ENCODE results near the gene FTL. TPM values are rescaled to one million over a fixed set of nuclear protein-coding genes. Genes with fewer than 3 reads are reported as not detected.

Gene FTL
- total RNA-seq, 2 experiments from 2014 or later, result 683 to 880 TPM

GRCh38 chr19:49009828-49010227 is 44.7 kb downstream of the FTL start:
- no peaks in the 10 kb centered on the region for H3K4me1 Mint-ChIP-seq
- peaks cover 14% of the 10 kb centered on the region for H3K36me3 Mint-ChIP-seq (ENCODE audit: low read depth)
- no peaks in the 10 kb centered on the region for H3K27me3 Mint-ChIP-seq
- no peak for DNase-seq
- no peaks in the 10 kb centered on the region for H3K9me3 Mint-ChIP-seq
- POLR2A ChIA-PET, result interaction anchor here (0.5 kb wide), 1 partner anchor 110 kb away, joined by 4 read pairs; the partner anchor contains the start of gene NUCB1
- no peak overlapping the region for H3K27ac Mint-ChIP-seq
- CTCF ChIA-PET, result interaction anchor here (2.1 to 6.8 kb wide), 2 partner anchors 12 to 17 kb away, joined by 7 to 36 read pairs; partner anchors contain the start of genes GYS1 and RUVBL2
- no peak overlapping the region for H3K4me3 Mint-ChIP-seq

DNA sequence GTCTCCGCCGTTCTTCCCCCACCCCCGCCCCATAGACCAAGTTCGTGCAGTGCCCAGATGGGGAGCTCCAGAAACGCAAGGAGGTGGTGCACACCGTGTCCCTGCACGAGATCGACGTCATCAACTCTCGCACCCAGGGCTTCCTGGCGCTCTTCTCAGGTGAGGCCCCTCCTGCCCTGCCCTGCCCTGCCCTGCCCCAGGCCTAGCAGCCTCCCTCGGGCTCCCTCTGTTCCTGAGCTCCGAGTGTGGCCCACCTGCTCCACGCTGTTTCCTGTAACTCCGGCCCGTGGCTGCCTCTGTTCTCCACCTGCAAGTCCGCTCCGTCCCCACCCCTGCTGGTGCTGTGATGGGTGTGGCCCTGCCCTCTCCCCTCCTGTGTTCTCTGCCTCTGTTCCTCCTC is 45.3 kb downstream of the FTL start:
- Mint-ChIP-seq H3K27me3 (no peaks in the 10 kb centered on the region), H3K4me3 (no peak overlapping the region)

GRCh38 chr19:49011194-49011593 is 46.1 kb downstream of the FTL start:
- POLR2A ChIA-PET, result no interaction called here

More for the DNA sequence above, 45.3 kb downstream of the FTL start:
- CTCF ChIA-PET, result interaction anchor here (0.8 to 2.1 kb wide), 2 partner anchors 12 to 17 kb away, joined by 3 to 7 read pairs; partner anchors contain the start of gene RUVBL2
- Mint-ChIP-seq H3K4me1 (no peaks in the 10 kb centered on the region), H3K9me3 (no peaks in the 10 kb centered on the region), H3K27ac (no peak overlapping the region), H3K36me3 (ENCODE audit: low read depth) (peaks cover 9% of the 10 kb centered on the region)
- POLR2A ChIA-PET, result no interaction called here
- no peak for DNase-seq

DNA sequence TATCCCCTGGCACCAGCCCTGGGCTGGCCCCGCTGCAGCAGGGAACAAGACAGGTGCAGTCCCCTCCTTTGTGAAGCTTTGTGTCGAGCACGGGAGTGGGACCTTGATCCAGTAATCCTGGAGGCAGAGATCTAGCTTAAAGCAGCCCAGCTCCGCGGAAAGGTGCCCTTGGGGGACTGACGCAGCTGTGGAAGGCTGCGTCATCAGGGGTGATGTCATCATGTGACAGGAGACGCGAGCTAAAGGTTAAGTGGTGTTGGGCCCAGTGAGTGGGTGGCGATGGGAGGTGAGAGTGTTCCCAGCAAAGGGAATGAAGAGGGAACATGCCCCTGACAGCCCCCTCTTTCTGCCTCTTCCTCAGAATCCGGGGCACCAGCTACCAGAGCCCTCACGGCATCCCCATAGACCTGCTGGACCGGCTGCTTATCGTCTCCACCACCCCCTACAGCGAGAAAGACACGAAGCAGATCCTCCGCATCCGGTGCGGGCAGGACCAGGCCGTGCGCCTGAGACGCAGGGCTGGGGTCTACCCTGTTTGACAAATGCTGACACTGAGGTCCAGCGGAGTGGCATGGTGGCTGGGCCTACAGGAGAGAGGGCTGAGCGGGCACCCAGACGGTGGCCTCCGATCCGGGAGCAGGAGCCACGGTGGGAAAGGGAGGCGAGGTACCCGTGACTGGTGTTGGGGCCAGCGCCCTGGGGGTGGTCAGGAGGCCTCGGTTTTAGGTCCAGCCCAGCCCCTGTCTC is 49.2 kb downstream of the FTL start:
- H3K27me3 Mint-ChIP-seq, result peaks cover 12% of the 10 kb centered on the region
- H3K9me3 Mint-ChIP-seq, result no peaks in the 10 kb centered on the region
- ChIA-PET CTCF (interaction anchor here (0.6 to 2.2 kb wide), 6 partner anchors 14 to 182 kb away, joined by 3 to 7 read pairs (median 4); partner anchors contain the start of genes CGB2 and RUVBL2), POLR2A (no interaction called here)
- H3K4me1 Mint-ChIP-seq, result peaks cover 16% of the 10 kb centered on the region
- H3K36me3 Mint-ChIP-seq (ENCODE audit: low read depth), result peaks cover 13% of the 10 kb centered on the region
- H3K4me3 Mint-ChIP-seq, result no peak overlapping the region
- H3K27ac Mint-ChIP-seq, result no peak overlapping the region
- DNase-seq, result no peak

More at GRCh38 chr19:49011194-49011593, 46.1 kb downstream of the FTL start:
- Mint-ChIP-seq H3K36me3 (ENCODE audit: low read depth) (peaks cover 13% of the 10 kb centered on the region), H3K4me3 (no peak overlapping the region), H3K27ac (no peak overlapping the region), H3K9me3 (no peaks in the 10 kb centered on the region), H3K27me3 (no peaks in the 10 kb centered on the region), H3K4me1 (no peaks in the 10 kb centered on the region)
- no peak for DNase-seq
- CTCF ChIA-PET, result interaction anchor here (0.8 to 2.1 kb wide), 2 partner anchors 11 to 18 kb away, joined by 3 to 7 read pairs; partner anchors contain the start of gene RUVBL2

GRCh38 chr19:49014870-49015255 is 49.8 kb downstream of the FTL start:
- H3K4me1 Mint-ChIP-seq, result peaks cover 17% of the 10 kb centered on the region
- ChIA-PET CTCF (interaction anchor here (1.2 to 2.2 kb wide), 3 partner anchors 17 to 41 kb away, joined by 3 to 7 read pairs (median 5); partner anchors contain the start of genes CGB2 and RUVBL2), POLR2A (no interaction called here)
- H3K4me3 Mint-ChIP-seq, result no peak overlapping the region
- no peaks in the 10 kb centered on the region for H3K9me3 Mint-ChIP-seq
- H3K36me3 Mint-ChIP-seq (ENCODE audit: low read depth), result peaks cover 11% of the 10 kb centered on the region
- H3K27me3 Mint-ChIP-seq, result peaks cover 16% of the 10 kb centered on the region
- H3K27ac Mint-ChIP-seq, result no peak overlapping the region
- no peak for DNase-seq

DNA sequence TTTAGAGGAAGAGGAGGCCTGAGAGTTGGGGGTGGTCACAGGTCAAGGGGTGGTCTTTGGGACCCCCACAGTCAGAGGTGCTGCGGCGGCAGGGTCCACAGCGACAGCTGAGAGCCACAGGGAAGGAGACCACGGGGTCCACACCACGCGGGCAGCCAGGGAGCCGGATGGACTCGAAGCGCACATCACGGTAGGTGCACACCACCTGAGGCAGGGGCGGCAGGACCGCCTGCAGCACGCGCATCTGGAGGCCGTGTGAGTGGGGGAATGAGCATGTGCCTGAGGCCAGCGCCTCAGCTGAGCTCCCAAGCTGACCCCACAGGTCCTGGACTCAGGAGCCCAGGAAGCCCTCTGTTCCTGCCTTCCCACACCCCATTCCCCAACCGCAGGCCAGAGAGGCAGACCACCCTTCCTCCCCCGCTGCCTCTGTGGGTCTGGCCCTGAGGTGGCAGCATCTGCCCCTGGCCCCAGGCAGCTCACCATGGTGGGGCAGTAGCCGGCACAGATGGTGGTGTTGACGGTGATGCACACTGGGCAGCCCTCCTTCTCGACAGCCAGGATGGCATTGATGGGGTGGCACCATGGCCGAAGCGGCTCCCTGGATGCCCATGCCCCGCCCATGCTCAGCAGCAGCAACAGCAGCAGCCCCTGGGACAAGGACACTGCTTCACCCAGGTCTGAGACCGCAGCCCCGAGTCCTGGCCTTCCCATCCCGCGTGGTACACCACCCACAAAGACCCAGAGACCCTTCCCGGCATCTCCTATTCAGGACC is 51.1 kb downstream of the FTL start:
- CTCF ChIA-PET, result interaction anchor here (0.6 kb wide), 1 partner anchor 11 kb away, joined by 3 read pairs; no protein-coding TSS in a partner anchor
- Mint-ChIP-seq H3K4me3 (no peak overlapping the region), H3K27ac (no peak overlapping the region), H3K4me1 (peaks cover 27% of the 10 kb centered on the region), H3K27me3 (peaks cover 24% of the 10 kb centered on the region), H3K9me3 (no peaks in the 10 kb centered on the region), H3K36me3 (ENCODE audit: low read depth) (peaks cover 9% of the 10 kb centered on the region)
- no peak for DNase-seq
- POLR2A ChIA-PET, result no interaction called here

Small RNA genes within 50 kb of the gene (microRNA-seq; reads per million reads assigned to microRNA genes)
- 0.63 reads per million for gene MIR6798 (ENCODE audit: borderline microRNAs expressed, borderline replicate concordance)

Other genes starting within 250 kb of the FTL start
- 1 to 10 TPM; 1.1 to 1.5 TPM for gene MAMSTR, start 245.6 kb upstream of the FTL start, total RNA-seq
- gene RASIP1, start 224.7 kb upstream of the FTL start, total RNA-seq, result under 1 TPM; 0.31 to 0.50 TPM
- under 1 TPM in 1 of 2 experiments, not detected in 1; 0.10 TPM for gene IZUMO1, start 218.4 kb upstream of the FTL start, total RNA-seq
- under 1 TPM; 0.10 to 0.23 TPM for gene FUT1, start 212.7 kb upstream of the FTL start, total RNA-seq
- gene FGF21, start 209.8 kb upstream of the FTL start, total RNA-seq, result not detected
- 10 to 100 TPM; 42.3 to 43.3 TPM for gene BCAT2, start 154.3 kb upstream of the FTL start, total RNA-seq
- gene HSD17B14, start 128.8 kb upstream of the FTL start, total RNA-seq, result under 1 TPM; 0.27 to 0.77 TPM
- 1 to 10 TPM; 3.8 to 4.6 TPM for gene PLEKHA4, start 96.7 kb upstream of the FTL start, total RNA-seq
- gene PPP1R15A, start 92.9 kb upstream of the FTL start, total RNA-seq, result 10 to 100 TPM; 49.6 to 53.3 TPM
- gene TULP2, start 66.6 kb upstream of the FTL start, total RNA-seq, result not detected
- gene NUCB1, start 65.0 kb upstream of the FTL start, total RNA-seq, result 100 to 1,000 TPM; 231 to 251 TPM
- gene DHDH, start 31.6 kb upstream of the FTL start, total RNA-seq, result 1 to 10 TPM; 3.1 to 3.2 TPM
- 100 to 1,000 TPM; 310 to 324 TPM for gene BAX, start 10.4 kb upstream of the FTL start, total RNA-seq
- 10 to 100 TPM; 55.8 to 60.8 TPM for gene GYS1, start 28.0 kb downstream of the FTL start, total RNA-seq
- gene RUVBL2, start 28.6 kb downstream of the FTL start, total RNA-seq, result 10 to 100 TPM; 82.2 to 89.4 TPM
- not detected for gene LHB, start 51.8 kb downstream of the FTL start, total RNA-seq
- gene CGB3, start 59.0 kb downstream of the FTL start, total RNA-seq, result not detected
- gene CGB2, start 66.6 kb downstream of the FTL start, total RNA-seq, result under 1 TPM in 1 of 2 experiments, not detected in 1; 0.47 TPM
- not detected for gene CGB1, start 71.6 kb downstream of the FTL start, total RNA-seq
- not detected for gene CGB5, start 78.5 kb downstream of the FTL start, total RNA-seq
- gene CGB8, start 83.8 kb downstream of the FTL start, total RNA-seq, result not detected
- gene CGB7, start 92.4 kb downstream of the FTL start, total RNA-seq, result not detected
- not detected for gene NTF4, start 99.5 kb downstream of the FTL start, total RNA-seq
- gene KCNA7, start 107.4 kb downstream of the FTL start, total RNA-seq, result not detected
- gene SNRNP70, start 120.1 kb downstream of the FTL start, total RNA-seq, result 100 to 1,000 TPM; 234 to 249 TPM
- gene LIN7B, start 149.1 kb downstream of the FTL start, total RNA-seq, result 1 to 10 TPM; 5.6 TPM
- 1 to 10 TPM; 1.0 to 1.3 TPM for gene C19orf73, start 153.8 kb downstream of the FTL start, total RNA-seq
- gene PPFIA3, start 154.2 kb downstream of the FTL start, total RNA-seq, result 1 to 10 TPM; 1.6 TPM
- not detected for gene HRC, start 190.1 kb downstream of the FTL start, total RNA-seq
- under 1 TPM; 0.25 to 0.33 TPM for gene TRPM4, start 192.5 kb downstream of the FTL start, total RNA-seq

Data from activated CD4-positive, alpha-beta T cell treated with anti-CD3 and anti-CD28 coated beads, Interleukin-2, amount 10 ng/mL, durations not matched to agents 7 days and 5 days (primary cell).